ENCODE results near the gene EIPR1.

DNA sequence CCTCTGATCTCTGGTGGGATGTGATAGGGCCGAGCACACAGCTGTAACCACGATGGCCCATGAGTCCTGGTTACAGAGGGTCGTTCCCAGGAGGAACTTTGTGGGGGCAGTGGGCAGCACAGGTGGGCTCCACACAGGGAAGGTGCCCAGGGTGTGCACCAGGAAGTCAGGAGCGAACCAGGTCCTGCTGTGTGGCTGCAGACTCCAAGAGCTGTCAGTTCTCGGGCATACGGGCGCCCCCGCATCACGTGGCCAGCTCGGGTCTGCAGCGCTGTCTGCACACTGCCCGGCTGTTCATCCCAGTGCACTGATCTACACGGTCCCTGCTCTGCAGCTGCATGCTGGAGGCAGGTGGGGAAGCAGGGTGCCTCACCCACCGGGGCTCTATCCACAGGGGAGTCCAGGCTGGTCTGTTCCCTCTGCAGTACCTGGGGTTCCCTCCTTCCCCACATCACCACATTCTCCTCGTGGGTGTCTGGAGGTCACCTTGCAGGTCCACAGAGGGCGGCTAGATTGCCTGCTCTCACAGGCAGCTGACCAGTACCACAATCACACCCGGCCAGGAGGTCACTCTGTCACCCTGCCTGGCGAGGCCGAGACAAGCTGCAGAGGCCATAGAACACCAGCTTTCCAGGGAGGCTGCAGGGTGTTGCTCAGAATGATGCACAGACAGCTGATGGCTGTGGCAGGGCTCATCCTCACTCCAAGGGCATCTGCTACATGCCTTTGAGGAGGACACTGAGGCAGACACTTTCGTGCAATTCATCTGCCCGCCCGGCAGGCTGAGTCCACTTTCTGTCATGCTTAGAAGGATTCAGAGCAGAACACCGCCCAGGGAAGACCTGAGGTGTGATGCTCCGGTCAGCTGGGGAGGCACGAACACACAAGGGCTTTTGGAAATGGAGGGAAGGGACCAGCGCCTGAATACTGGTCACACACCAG is 202.7 kb downstream of the EIPR1 start:
- TF ChIP-seq YY1 (IDR thresholded peaks at IDR 0.05; ENCODE audit: insufficient read depth, insufficient read length) (no peak), SUZ12 (IDR thresholded peaks at IDR 0.05; ENCODE audit: extremely low read depth, insufficient read depth, insufficient read length) (no peak)
